ENCODE results near the gene APBA2.

The APBA2 gene

GRCh38 chr15:28911310-28911931 lies 25.6 kb downstream of the APBA2 start:
- DNase-seq (ENCODE audit: extremely low spot score, insufficient read length, low read depth) (no peak), FAIRE-seq (no peak)

DNA sequence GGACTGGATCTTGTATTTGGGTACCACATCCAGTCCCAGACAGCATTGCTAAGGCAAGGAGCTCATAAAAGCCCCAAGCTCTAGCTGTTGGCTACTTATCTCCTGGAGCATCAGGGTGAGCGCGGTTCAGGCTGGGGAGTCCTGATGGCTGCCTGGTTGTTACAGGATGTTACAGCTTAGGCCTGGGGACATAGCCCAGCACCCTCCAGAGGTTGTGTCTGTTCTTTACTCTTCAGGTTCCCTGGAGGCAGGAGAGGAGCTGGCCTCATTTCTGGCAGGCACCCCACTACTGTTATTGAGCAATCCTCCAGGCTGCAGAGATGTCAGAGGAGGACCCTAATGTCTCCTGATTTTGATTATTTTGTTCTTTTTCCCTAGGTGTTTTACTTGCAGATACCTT lies 26.6 kb downstream of the APBA2 start:
- FAIRE-seq (no peak), DNase-seq (ENCODE audit: extremely low spot score, insufficient read length, low read depth) (no peak)

DNA sequence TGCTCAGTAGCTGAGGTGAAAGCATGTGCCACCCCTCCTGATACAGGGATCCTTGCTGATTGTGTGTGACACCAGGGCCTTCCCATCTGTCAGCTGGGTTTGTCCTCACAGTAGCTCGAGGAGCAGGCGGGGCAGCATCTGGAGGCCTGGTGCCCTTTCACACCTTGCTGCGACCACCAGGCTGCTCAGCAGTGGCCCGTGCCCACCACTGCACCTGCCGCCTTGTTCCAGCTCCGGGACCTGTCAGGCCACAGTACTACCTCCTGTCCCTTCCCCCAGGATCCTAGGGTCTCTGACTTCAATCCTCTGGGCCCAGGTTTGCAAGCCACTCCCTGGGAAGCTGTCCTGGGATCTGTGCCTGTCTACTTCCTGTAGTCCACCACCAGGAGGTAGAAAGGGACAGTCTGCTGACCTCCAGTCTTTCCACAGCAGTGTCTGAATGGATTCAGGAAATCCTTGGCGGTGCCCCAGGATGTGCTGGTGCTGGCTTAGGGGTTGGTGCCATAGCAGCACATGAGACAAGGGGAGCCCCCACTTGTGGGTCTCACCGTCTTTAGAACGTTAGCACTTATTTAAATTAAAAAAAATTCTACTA lies 27.5 kb downstream of the APBA2 start:
- DNase-seq (ENCODE audit: extremely low spot score, insufficient read length, low read depth) (no peak), FAIRE-seq (no peak)

GRCh38 chr15:28914046-28914445 lies 28.3 kb downstream of the APBA2 start:
- FAIRE-seq: no peak
- DNase-seq (ENCODE audit: extremely low spot score, insufficient read length, low read depth): no peak

GRCh38 chr15:28914483-28915023 lies 28.8 kb downstream of the APBA2 start:
- DNase-seq (ENCODE audit: extremely low spot score, insufficient read length, low read depth) (no peak), FAIRE-seq (no peak)

DNA sequence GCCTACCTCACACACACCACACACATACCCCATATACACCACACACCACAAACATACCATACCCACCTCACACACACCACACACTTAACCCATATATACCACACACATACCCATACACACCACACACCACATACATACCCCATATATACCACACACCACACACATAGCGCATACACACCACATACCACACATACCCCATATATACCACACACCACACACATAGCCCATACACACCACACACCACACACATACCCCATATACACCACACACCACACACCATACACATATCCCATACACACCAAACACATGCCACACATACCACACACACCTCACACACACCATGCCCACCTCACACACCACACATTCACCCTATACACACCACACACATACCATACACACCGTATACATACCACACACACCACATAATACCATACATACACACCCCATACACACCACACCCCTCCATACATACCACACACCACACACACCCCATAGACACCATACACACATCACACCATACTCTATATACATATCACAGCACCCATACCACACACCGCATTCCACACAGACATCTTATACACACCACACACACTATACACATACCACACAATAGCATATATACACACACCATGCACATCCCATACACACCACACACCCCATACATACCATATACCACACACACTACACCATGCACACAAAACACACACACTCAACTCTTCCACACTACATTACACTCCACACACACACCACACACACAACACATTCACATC lies 29.5 kb downstream of the APBA2 start:
- no peak for DNase-seq (ENCODE audit: extremely low spot score, insufficient read length, low read depth)
- no peak for FAIRE-seq

DNA sequence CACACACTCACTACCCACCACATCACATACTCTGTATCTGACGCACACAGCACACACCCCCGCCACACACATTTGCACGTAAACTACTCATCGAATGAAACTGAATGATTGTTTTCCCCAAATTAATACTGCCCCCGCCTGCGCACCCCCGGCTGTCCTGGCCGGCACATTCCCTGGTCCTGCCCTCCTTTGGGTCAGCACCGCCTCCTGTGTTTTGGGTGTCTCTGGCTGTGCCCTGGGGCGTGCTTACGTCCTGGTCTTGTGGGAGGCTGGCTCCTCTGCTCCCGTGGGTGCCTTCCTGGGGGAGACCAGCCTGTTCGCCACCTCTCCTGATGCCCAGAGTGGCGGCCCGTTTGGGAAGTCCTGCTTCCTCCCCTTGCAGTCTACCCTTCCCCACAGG lies 30.2 kb downstream of the APBA2 start:
- no peak for FAIRE-seq
- DNase-seq (ENCODE audit: extremely low spot score, insufficient read length, low read depth): no peak

DNA sequence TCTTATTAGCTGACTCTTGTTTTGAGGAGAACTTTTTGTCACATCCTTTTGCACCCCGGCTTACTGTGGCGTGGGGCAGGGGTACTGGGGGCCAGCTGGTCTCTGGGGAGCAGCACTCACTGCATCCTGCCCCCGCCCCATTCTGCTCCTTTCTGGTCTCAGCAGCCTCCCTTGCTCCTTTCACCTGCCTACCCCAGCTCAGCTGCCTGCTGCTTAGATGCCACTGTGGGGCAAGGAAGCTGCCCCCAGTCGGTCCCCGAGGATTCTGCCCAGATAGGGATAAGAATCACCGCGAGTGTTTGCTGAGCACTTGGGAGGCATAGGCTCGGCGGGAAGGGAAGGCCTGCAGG lies 32.0 kb downstream of the APBA2 start:
- FAIRE-seq: no peak
- no peak for DNase-seq (ENCODE audit: extremely low spot score, insufficient read length, low read depth)

GRCh38 chr15:28918141-28918983 lies 32.6 kb downstream of the APBA2 start:
- DNase-seq (ENCODE audit: extremely low spot score, insufficient read length, low read depth): no peak
- FAIRE-seq: no peak

DNA sequence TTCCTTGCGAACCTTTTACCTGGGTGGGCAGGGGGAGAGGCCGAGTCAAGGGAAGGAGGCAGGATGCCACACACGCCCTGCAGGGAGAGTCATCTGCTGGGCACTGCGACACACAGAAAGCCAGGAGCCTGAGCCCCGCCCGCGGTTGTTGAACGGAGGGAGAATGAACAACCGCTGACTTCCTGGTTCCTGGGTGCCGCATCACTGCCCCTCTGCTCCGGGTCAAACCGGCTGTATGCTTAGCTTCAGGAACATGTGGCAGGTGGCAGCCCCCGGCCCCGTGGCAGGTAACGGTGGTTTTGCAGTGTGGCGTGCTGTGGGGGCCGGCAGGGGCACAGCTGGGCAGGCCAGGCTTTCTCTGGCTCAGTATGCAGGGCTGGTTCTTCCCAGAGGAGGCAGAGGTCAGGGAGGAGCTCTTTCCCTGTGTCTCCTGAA lies 33.4 kb downstream of the APBA2 start:
- DNase-seq (ENCODE audit: extremely low spot score, insufficient read length, low read depth) (no peak), FAIRE-seq (no peak)

GRCh38 chr15:28919679-28920655 lies 34.2 kb downstream of the APBA2 start:
- no peak for FAIRE-seq
- DNase-seq (ENCODE audit: extremely low spot score, insufficient read length, low read depth): no peak

DNA sequence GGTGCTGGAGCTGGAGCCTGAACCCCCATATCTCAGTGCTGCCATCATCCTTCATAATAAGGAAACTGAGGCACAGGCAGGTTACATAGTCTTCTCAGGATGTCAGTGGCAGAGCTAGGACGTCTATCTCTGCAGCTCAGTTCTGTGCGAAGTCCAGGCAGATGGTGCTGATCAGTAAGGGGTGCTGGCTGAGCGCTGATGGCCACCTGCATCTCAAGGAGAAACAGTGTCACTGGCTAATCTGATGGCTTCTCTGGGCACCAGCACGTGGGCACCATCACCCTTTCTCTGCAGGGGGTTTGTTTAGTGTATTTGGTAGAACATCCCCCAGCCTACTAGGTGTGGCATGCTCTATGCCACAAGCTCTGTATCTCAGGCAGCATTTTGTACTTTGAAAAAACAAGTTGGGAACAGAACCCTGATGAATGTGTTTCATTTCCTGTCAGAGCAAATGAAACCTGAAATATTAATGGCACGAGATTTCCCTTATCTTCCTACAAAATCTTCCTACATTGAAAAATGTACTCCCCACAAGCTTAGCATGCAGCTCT lies 35.1 kb downstream of the APBA2 start:
- FAIRE-seq (no peak), DNase-seq (ENCODE audit: extremely low spot score, insufficient read length, low read depth) (no peak)

DNA sequence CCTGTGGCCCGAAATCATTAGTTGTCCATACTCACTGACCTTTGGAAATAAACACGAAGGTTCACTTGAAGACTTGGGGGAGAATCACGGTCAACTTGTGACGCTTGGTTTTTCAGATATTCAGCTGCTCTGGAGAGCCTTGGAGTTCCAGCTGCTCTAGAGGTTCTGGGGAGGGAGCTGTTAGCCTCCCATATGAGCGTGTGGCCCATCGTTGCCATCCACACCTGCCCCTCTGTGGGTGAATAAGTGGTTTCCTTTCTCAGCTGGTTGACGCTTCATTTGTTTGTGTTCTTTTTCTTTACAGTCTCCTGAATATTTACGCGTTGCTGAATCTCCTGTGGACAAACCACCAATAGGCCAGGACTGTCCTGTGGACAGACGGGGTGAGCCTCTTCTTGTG lies 35.6 kb downstream of the APBA2 start:
- FAIRE-seq (no peak), DNase-seq (ENCODE audit: extremely low spot score, insufficient read length, low read depth) (no peak)

DNA sequence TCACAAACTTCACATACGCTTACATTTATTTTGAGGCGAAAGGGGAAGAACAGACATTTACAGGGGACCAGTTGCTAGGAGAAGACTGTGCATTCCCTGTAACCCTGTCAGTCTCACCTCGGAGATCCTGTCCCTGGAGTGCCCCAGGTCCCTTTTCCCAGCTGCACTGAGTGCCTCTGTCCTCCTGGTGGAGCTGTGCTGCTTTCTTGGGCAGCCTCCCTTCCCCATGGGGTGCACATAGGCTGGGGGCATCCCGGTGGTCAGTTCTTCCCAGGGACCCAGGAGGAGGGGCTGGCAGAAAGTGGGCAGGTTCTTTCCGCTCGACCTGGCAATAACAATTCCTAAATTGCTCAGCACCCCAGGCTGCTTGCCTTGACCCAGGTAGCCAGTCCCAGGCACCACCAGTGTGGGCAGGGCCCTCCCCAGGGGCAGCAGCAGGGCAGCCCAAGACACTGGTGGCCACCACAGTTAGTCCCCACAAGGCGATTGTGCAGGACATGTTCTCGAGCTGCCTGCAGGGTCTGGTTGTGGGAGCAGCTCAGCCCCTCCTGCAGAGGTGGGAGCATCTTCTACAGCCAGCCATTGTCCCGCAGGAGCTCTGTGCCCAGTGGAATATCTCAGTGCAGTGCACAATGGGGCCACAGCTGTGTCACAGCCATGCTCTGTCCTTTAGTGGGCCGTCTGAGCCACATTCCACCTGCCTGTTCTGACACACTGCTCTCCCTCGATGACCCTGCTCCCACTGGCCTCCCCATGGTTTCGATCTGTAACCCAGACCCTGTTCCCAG lies 36.3 kb downstream of the APBA2 start:
- FAIRE-seq (no peak), DNase-seq (ENCODE audit: extremely low spot score, insufficient read length, low read depth) (no peak)

DNA sequence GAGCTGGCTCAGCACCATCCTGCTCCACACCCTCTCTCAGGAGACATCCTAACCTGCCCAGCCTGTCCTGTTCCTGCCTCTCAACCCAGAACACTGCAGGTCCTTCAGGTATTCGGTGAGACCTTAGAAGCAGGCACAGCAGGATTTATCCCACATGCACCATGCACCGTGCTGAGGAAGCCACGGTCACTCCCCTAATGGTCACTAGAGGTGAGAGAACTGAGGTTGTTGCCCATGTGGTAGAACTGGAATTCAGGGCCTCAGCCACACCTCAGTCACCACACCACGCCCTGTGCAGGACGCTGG lies 36.9 kb downstream of the APBA2 start:
- FAIRE-seq (no peak), DNase-seq (ENCODE audit: extremely low spot score, insufficient read length, low read depth) (no peak)

DNA sequence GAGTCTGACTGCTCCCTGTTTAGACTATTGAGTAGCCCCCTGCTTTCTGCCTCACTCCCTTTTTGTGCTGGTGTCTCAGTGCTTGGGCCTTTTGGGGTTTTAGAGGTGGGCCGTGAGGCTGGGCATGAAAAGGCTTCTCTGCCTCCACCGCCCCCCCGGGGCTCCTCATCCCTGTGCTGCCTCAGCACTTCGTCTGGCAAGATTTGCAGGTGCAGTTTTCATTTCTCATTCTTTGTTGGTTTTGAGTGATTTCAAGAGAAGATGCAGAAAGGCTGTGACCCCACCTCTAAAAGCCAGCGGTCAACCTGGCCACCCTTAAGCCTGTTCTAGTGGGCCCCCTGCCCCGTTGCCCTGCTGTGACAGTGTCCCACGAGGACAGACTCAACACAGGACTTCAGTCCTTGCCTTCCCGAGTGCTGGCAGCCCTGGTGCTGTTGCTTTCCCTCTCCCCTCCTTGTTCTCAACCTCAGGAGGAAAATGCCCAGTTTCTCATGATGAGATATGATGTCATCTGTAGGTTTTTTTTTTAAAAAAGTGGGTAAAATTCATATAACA lies 38.0 kb downstream of the APBA2 start:
- FAIRE-seq (no peak), DNase-seq (ENCODE audit: extremely low spot score, insufficient read length, low read depth) (no peak)

- FAIRE-seq (no peak), DNase-seq (ENCODE audit: extremely low spot score, insufficient read length, low read depth) (no peak)
Observed at GRCh38 chr15:28927043-28927442, 41.3 kb downstream of the APBA2 start.

DNA sequence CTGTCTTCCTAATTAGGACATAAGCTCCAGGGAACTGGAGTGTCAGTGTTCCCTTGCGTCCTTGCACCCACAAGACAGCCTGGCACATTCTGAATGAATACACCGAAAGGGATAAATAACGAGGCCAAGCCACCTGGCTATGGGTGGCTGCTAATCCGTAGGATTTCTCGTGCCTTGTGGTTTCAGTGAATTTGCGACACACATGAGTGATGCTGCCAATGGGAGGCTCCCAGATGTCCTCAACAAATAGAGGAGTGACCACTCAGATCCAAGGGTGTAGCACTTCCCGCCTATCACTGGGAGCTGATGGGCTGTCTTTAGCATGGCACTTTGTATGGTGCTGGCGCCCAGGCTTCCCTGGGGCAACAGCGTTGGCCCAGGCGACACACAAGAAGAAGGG lies 43.4 kb downstream of the APBA2 start:
- DNase-seq (ENCODE audit: extremely low spot score, insufficient read length, low read depth): no peak
- FAIRE-seq: no peak

All from GM18507 (cell line).